GM18870 (cell line): ENCODE results near the gene SLC22A6.

ENCODE experiments used
- ATAC-seq: cut with Tn5 transposase; IDR thresholded peaks from one replicate; pipeline ENCODE4 v1.9.1; 2021; ENCODE audit warnings: moderate library complexity; ENCODE audit not compliant: unreplicated experiment

The SLC22A6 gene, protein sequence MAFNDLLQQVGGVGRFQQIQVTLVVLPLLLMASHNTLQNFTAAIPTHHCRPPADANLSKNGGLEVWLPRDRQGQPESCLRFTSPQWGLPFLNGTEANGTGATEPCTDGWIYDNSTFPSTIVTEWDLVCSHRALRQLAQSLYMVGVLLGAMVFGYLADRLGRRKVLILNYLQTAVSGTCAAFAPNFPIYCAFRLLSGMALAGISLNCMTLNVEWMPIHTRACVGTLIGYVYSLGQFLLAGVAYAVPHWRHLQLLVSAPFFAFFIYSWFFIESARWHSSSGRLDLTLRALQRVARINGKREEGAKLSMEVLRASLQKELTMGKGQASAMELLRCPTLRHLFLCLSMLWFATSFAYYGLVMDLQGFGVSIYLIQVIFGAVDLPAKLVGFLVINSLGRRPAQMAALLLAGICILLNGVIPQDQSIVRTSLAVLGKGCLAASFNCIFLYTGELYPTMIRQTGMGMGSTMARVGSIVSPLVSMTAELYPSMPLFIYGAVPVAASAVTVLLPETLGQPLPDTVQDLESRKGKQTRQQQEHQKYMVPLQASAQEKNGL

DNA sequence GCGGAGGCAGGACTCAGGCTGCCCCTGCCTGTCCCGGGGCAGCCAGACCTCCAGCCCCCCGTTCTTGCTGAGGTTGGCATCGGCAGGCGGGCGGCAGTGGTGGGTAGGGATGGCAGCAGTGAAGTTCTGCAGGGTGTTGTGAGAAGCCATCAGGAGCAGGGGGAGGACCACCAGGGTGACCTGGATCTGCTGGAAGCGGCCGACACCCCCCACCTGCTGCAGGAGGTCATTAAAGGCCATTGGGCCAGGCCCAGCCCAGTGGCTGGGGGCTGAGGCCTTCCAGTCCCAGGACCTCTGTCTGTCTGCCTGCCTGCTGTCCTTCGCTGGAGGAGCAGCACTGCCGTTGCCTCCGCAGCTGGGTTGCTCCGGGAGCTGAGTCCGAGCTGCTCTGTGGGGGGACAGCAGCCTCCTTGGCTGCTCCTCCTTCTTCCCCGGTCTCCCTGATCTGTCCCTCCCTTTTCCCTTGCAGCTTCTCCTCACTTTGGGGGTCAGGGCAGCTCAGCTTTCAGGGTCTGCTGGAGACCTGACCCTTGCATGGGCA, at the start of gene SLC22A6:
Gene SLC22A6 (minus strand): TSS at position 517 of the 541 bp plus-strand sequence. CDS start 277 bp downstream, at position 240.
- ATAC-seq, result no peak

DNA sequence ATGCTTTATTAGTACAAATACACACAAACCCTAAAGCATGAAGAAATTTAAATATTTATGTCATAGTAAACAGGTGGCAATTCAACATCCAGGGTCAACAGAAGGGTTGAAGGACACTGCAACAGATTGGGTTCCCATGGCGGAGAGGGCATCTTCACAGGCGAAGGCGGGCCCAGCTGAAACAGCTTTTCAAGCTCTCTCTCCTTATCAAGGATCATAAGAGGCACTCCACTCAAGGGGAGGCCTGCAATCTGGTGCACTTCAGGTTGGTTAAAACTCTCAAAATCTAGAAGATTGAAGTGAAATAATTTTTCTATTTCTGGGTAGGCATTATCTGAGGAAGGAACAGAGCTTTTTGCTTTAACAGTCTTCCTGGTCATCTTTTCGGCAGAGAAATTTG, 47.7 kb upstream of the SLC22A6 start:
- ATAC-seq, result no peak

DNA sequence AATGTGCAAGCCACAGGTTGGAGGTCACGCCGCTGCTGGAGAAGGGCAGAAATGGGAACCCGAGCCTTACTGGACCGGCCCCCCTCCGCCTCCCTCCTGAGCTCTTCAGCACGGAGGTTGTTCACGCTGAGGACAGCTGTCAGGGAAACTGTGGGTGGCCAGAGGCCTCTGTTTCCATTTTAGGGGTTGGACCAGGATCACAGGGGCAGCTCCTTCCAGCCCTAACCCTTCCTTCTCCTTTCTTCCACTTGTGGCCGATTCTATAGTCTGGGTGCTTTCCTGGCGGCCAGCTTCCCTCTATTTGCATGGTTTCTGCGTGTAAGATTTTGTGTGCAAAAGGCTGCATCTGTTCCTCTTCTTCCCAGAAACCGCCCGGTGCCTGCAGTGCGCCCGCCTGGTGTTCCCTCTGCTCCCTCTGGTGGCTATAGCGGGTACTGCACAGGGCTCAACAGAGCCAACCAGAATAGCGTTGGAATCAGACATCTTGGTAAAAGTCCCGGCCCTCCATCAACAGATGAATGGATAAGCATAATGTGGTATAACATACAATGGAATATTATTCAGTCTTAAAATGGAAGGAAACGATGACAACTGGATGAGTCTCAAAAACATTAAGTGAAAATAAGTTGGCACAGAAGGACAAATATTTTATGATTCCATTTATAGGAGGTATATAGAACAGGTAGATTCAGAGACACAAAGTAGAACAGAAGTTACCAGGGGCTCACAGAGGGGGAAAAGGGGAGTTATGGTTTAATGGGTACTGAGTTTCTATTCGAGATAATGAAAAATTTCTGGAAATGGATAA, 39.3 kb upstream of the SLC22A6 start:
- ATAC-seq, result no peak

DNA sequence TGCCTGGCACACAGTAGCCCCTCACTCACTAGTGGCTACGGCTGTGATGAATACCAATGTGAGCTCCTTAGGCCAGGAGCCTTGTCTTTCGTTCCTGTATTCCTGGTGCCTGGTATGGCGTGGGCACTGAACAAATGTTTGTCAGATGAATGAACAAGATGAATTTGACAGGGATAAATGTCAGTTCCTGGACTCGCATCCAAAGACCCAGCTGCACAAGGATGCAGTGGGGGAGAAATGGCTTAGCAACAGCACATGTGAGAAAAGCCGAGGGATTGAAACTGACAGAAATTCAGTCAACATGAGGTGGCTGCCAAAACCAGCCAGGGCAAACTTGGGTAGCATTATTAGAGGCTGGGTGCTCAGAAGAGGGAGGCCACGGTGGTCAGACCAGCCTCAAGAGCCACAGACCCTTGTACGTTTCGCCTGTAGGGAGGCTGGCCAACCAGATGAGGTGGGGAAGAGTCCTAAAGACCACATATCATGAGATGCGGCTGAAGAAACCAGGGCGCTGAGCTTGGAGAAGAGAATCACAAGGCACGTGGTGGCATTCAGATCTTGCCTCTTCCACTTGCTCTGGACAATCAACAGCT, 38.6 kb upstream of the SLC22A6 start:
- ATAC-seq, result no peak

DNA sequence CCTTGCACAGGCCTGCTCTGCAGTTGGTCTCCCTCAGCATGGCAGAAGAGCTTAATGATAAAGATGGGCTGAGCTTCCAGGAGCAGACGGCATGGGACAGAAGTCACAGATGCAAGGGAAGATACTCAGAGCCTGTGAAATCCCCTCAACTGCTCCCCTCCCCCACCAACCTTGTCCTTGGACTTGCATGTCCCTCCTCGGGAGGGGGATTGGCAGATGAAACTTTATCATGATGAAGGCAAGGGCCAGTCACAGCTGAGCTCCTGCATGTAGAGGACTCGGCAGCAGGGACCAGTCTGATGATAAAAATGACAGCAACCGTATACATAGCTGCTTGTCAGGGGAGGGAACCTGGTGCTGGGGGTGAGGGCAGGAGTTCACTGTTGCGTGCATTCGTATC, 37.7 kb upstream of the SLC22A6 start:
- no peak for ATAC-seq

DNA sequence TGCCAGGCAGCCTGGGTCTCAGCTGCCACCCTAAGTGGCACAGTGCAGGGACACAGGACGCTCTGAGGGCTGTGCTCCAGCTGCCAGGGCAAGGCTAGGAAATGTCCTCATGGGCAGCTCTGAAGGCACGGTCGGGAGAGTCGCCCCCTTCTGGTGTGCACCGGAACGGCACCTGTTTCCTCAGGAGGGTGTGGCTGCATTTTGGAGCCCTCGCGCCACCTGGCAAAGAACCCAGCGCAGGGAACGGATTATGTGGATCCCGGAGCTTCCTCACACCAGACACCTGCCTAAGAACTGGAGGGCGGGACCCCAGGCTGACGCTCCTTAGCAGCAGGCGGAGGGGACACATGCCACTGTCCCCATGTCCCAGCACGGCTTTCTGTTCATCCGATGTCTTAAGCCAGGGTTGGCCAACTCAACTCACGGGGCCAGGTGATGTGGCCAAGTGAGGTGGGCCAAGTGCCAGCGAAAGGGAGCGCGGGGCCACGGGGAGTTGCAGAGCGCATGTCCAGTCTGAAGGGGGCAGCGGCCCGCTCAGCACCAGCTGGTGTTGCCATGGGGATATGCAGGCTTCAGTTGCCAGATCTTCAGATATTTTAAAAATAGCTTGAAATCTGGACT, 36.0 kb upstream of the SLC22A6 start:
- ATAC-seq, result no peak

DNA sequence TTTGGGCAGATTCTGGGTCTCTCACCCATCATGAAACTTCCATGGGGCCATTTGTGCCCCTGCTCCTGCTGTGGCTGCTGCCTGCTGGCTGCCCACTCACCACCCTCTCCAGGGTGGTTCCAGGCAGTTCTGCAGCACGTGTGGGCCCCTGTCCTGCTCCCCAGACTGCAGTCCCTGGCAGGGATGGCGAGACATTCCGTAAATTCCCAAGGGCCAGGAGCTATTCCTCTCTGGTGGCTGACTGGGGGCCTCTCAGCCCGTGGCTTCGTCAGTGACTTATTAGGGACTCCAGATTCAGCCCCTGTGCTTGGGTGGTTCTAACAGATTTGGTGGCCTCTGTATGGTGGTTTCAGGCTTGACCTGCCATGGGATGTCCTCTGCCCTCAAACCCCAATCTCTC, 34.7 kb upstream of the SLC22A6 start:
- ATAC-seq, result no peak

DNA sequence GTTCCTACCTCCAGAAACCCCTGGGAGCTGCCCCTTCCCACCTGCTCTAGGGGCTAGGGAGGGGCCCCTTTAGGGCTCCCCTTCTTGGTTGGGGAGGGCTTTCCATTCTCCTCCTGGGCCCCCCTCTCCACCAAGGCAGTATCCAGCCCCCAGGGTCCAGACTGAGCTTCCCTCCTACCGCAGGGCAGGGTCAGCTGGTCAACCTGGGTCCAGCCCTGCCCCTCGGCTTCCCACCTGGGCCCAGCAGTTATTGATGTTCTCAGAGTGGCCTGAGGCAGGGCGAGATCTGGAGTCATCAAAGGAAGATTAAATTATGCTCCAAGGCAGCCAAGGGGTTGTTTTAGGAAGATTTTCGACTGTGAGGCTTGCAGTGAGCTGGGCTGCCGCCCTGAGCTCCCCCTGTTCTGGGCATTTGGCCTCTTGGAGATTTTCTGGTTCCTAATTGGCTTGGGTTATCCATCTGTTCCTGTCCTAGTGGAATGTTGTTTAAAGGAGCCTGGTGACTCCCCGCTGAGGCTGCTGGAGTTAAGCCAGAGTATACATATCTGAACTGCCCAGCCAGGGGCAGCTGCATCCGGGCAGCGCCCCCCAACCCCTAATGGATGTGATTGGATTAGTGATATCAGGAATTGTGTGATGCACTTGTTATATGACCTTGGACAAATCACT, 32.7 kb upstream of the SLC22A6 start:
- ATAC-seq, result no peak

DNA sequence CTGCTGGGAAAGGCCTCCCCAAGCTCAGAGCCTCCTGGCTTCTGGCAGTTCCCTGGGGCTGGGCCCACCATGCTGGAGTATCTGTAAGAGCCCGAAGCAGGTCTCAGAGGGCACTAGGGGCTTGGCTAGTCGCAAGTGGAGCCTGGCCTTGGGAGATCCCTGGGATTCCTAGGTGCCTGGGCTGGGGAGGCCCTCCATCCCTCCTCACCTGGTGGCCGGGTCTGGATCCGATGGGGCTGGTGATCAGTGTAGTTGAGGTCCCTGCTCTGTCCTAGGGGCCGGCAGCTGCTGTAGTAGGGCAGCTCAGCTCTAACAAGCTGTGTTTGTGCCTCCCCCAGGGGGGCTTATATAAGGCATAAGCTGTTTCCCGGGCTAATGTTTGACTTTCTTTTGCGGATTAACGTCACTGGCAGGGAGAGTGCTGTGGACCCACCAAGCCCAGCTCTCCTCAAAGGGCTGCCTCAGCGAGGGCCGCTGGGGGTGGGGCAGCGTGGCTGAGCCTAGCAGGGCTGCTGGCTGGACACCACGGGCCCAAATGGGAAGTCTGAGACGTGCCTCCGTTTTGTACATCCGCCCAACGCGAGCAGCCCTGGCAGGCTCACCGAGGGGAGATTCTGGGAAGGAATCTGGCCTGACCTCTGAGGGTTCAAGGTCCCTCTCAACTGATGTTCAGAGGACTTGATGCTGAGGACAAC, 30.9 kb upstream of the SLC22A6 start, which contains the start of gene SLC22A8:
Gene SLC22A8 (minus strand): TSS at position 321 of the 695 bp plus-strand sequence. CDS start 883 bp downstream, outside the sequence.
- no peak for ATAC-seq

DNA sequence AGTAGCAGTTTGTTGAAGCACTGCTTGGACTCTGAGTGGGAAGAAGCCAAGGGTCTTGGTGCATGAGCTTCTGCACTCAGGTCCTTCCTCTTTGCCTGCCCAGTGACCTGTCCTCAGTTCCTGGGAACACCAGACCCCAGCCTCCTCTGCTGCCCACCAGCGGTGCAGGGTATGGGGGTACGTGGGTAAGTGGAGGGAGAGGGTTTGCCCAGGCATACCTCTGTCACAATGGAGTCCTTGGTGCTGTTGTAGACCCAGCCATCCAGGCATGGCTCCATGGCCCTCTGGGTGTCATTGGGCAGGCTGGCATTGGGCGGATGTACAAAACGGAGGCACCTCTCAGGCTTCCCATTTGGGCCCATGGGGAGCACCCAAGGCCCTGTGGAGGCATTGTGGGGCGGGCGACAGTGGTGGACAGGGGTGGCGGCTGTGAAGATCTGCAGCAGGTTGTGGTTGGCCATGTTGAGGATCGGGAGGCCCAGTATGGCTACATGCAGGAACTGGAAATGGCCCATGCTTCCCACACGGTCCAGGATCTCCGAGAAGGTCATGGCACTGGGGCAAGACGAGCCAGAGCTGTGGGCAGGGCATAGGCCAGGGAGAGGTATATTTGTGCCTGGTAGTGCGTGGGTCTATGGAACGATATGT, 29.8 kb upstream of the SLC22A6 start:
- ATAC-seq, result no peak

DNA sequence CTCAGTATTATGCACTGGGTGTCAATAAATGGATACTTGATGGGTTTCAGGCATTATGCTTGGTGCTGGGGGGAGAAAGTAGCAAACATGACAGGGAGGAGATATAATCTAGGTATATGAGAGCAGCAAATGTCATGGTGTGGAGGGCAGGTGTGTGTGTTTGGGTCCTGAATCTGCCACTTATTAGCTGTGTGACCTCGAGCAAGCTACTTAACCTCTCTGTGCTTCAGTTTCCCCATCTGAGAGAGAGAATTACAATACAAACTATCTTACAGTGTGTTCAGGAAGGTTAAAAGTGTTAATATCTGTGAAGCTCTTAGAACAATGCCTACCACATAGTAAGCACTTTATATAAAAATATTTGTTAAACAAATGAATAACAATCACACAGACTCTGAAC, 28.1 kb upstream of the SLC22A6 start:
- no peak for ATAC-seq

DNA sequence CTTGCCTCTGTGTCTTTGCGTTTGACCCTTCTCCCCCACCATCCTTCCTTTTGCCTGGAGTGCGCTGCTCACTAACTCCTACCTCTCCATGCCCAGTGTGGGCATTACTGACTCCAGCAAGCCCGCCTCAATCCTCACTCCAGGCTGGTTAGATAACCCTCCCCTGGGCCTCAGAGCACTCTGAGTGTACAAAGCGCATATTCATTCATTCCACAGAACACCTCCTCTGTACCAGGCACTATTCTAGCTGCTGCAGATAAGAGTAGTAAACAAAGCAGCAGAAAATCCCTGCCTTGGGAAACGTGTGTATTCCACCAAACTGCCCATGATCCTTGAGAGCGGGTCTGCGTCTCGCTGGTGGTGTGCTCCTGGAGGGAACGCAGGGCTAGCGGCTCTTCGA, 27.7 kb upstream of the SLC22A6 start:
- no peak for ATAC-seq

DNA sequence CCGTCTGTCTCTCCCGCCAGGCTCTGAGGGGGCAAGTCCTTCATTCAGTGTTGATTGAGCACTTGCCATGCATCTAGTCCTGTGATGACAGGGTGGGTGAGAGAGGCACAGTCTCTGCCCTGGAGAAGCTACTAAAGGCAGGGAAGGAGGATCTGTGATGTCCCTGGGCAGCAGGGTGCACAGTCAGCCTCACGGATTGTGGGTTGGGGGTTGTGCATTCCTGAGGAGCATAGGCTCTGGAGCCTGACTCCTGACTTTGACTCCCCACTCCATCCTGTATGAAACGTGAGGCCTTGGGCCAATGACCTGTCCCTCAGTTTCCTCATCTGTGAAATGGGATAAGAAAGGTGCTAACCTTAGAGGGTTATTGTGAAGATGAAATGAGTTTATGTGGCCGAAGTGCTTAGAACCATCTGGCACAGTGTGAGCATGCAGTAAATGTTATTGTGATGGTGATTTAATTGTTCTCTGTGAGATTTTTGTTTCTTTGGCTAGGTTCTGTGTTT, 26.2 kb upstream of the SLC22A6 start:
- ATAC-seq, result no peak

DNA sequence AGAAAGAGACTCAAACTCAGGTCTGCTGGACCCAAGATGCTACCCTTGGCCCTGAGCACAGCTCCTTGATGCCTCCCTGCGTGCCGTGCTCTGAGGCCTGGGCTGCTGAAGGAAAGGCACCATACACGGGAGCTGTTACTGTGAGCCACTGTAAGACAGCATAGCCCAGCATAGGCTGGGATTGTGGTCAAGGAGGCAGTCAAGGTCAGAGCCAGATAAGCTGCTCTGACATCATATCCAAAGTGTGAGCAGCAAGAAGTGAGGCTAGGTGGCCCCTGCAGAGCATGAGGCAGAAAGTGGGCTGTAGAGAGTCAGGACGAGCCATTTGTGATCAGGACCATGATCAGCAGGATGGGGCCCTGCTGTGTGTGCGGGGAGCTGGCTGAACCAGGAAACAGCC, 23.2 kb upstream of the SLC22A6 start:
- ATAC-seq, result no peak

DNA sequence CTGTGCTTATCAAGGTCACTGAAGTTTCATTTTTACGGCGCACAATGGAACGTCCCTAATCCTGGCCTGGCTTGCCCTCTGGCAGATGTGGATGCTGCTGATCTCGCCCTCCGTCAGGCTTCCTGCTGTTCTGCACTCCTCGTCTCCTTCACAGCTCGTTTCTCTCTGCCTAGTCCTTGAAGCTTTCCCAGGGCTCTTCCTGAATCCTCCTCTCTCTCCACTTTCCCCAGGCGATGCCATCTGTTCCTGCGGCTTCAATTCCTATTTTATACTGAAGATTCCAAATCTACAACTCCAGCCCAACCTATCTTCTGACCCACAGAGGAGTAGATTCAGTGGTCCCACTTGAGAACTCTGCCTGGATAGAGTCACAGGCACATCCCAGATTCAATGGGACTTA, 16.7 kb upstream of the SLC22A6 start:
- no peak for ATAC-seq

DNA sequence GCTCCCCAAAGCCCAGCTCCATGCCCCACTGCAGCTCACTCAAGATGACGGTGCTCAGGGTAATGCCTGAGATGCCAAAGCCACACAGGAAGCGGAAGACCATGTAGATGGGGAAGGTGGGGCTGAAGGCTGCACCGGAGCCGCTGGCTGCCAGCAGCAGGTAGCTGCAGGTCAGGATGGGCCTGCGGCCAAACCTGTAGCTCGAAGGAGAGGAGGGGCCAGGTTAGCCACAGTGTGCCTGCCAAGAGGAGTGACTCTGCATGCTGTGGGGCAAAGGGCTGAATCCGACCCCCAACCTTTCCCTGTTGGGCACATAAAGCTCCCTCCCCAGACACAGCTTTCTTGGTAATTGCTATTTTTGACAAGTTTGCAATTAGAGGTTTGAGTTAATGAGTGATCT, 14.9 kb upstream of the SLC22A6 start:
- ATAC-seq, result no peak

DNA sequence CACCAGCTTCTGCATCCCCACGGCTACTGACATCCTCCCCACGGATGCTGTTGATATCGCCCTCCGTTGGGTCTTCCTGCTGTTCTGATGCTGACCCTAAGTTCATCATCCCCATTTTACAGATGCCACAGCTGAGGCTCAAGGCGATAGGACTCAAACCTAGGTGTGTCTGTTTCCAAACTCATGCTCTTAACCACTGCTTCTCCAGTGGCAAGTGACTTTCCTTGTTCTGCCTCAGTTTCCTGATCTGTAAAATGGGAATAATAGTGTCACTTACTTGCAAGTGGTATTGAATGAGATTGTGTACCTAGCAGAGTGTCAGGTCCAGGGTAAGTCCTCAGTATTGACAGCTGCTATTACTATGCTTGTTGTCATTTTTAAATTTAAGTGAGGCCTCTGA, 14.4 kb upstream of the SLC22A6 start:
- no peak for ATAC-seq

DNA sequence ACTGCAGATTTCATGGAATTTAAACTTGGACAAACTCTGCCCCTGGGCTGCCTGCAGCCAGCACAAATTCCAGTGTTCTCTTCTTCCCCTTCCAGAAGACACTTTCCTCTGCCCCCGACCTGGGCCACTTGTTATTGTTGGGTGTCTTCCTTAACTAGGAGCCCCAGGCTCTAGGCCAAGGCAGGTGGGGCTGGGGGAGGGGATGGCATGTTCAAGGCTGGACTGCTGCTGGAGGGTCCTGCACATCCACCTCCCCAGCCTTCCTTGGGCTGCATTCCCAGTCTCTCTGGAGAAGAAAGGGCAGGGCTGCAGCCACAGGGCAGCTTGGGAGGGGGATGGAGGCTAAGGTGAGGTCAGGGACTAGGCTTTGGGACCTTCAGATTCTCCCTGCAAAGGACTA, 11.5 kb upstream of the SLC22A6 start:
- ATAC-seq, result no peak

DNA sequence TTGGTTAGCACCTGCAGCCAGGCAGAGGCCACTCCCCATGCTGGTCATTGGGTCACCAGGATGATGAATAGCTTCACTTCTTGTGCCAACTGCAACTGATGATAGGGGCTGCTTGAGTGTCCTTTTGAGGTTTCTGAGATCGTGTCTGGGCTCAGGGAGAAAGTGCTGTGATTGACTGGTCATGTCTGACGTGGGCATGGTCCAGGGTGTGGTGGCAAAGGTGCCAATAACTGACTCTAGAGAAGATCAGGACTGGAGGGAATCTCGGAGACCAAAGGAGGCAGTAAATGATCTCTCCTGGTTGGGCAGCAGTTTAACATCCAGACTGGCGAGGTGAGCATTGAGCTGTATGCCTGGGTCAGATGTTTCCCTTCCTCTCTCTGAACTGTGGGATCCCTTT, 10.0 kb upstream of the SLC22A6 start:
- no peak for ATAC-seq
